ENCODE results near the gene PDE10A. TPM values are rescaled to one million over a fixed set of nuclear protein-coding genes. Genes with fewer than 3 reads are reported as not detected.

PDE10A gene
- total and polyA plus RNA-seq, 9 of the 15 experiments (the other 6 are each of a cell fraction or from before 2014, with no cell fraction given): 0.04 TPM; not detected in 8

DNA sequence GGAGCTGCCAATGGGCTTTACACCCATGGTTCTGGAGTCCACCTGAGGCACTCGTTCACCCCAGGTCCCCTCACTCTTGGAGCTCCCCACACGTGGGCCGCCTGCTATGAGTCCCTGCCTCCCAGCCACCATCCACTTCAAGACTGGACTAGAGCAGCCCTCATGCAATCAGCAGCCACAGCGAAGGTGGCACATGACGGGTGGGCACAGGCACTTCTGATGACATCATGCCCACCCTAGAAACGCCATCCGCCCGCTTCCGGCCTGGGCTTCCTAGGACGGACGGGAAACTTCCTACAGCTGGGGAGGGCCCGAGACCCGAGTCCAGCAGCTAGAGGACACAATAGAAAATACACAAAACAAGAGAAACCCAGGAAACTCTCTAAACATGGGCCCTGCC, 85.5 kb downstream of the PDE10A start:
- Histone ChIP-seq H3K4me1 (replicated peaks in 1 of 2; ENCODE audit: control insufficient read depth in 2 of 2, insufficient read depth in 2 of 2, low read length in 2 of 2) (no peaks in the 10 kb centered on the region), H3K79me2 (ENCODE audit: control insufficient read depth, insufficient read depth, low read length) (no peaks in the 10 kb centered on the region), H4K20me1 (replicated peaks; ENCODE audit: control insufficient read depth, insufficient read depth, low read length) (no peaks in the 10 kb centered on the region), H3K4me3 (no peak overlapping the region), H3K9me1 (ENCODE audit: control insufficient read depth, insufficient read depth, low read length) (no peaks in the 10 kb centered on the region), H3K27me3 (ENCODE audit: control insufficient read depth in 2 of 2, insufficient read depth in 2 of 2, low read length in 2 of 2) (no peaks in the 10 kb centered on the region), H2AFZ (ENCODE audit: low read depth, low read length) (no peak overlapping the region), H3K36me3 (ENCODE audit: control insufficient read depth, insufficient read depth, low read length) (no peaks in the 10 kb centered on the region), H3K9ac (ENCODE audit: insufficient read depth in 1 of 2, low read depth in 2 of 2, low read length in 2 of 2) (no peak overlapping the region), H3K9me3 (replicated peaks; ENCODE audit: control insufficient read depth, insufficient read depth, low read depth, low read length) (peaks cover 3% of the 10 kb centered on the region), H3K27ac (ENCODE audit: extremely low read depth, low read depth, low read length) (no peak overlapping the region), H3K4me2 (ENCODE audit: insufficient read depth, low read length) (no peak overlapping the region)
- 0% methylated on average over 11 of the region's 13 CpGs for WGBS (ENCODE audit: insufficient coverage, low coverage, missing lambda C conversion rate)
- FAIRE-seq (no peak), ATAC-seq (no peak), DNase-seq (ENCODE audit: extremely low read depth in 1 of 4, low spot score in 3 of 4) (no peak)
- ChIA-PET CTCF (ENCODE audit: low intra/inter-chr PET ratio) (no interaction called here), POLR2A (no interaction called here)
- in situ Hi-C loops (cut with MboI): no loop called here
- TF ChIP-seq MIER1 (IDR thresholded peaks at IDR 0.05; ENCODE audit: low read depth): no peak
- TF ChIP-seq, protein P1, sequence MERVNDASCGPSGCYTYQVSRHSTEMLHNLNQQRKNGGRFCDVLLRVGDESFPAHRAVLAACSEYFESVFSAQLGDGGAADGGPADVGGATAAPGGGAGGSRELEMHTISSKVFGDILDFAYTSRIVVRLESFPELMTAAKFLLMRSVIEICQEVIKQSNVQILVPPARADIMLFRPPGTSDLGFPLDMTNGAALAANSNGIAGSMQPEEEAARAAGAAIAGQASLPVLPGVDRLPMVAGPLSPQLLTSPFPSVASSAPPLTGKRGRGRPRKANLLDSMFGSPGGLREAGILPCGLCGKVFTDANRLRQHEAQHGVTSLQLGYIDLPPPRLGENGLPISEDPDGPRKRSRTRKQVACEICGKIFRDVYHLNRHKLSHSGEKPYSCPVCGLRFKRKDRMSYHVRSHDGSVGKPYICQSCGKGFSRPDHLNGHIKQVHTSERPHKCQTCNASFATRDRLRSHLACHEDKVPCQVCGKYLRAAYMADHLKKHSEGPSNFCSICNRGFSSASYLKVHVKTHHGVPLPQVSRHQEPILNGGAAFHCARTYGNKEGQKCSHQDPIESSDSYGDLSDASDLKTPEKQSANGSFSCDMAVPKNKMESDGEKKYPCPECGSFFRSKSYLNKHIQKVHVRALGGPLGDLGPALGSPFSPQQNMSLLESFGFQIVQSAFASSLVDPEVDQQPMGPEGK (CRISPR knock-in tag; IDR thresholded peaks at IDR 0.05; ENCODE audit: borderline replicate concordance): no peak
- no peak for TF ChIP-seq TEAD1 (CRISPR knock-in tag; IDR thresholded peaks at IDR 0.05)
- no TSS peak for BruUV-seq (replicated peaks)
- intact Hi-C loops (cut with micrococcal nuclease): no loop called here

DNA sequence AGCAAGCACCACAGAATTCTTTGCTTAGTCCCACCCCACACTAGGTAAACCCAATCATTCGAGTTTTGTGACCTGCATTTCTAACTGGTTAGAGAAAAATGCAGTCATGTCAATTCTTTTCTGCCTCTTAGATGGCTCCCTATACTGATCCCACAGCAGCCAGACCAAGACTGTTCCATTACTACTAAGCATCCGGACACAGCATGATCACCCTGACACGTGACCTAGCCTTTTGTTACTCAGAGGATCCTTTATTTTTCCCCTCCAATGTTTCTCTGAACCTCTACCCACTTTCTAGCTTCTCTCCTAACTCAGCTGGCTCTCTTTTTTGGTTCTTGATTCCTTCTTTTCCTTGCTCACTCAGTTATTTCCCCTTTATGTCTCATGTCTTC, 87.9 kb downstream of the PDE10A start:
- Histone ChIP-seq H3K4me1 (replicated peaks in 1 of 2; ENCODE audit: control insufficient read depth in 2 of 2, insufficient read depth in 2 of 2, low read length in 2 of 2) (no peaks in the 10 kb centered on the region), H3K4me3 (no peak overlapping the region), H4K20me1 (replicated peaks; ENCODE audit: control insufficient read depth, insufficient read depth, low read length) (no peaks in the 10 kb centered on the region), H3K9me3 (replicated peaks; ENCODE audit: control insufficient read depth, insufficient read depth, low read depth, low read length) (peaks cover 5% of the 10 kb centered on the region), H2AFZ (ENCODE audit: low read depth, low read length) (no peak overlapping the region), H3K9me1 (ENCODE audit: control insufficient read depth, insufficient read depth, low read length) (no peaks in the 10 kb centered on the region), H3K27me3 (ENCODE audit: control insufficient read depth in 2 of 2, insufficient read depth in 2 of 2, low read length in 2 of 2) (no peaks in the 10 kb centered on the region), H3K4me2 (ENCODE audit: insufficient read depth, low read length) (no peak overlapping the region), H3K9ac (ENCODE audit: insufficient read depth in 1 of 2, low read depth in 2 of 2, low read length in 2 of 2) (no peak overlapping the region), H3K36me3 (ENCODE audit: control insufficient read depth, insufficient read depth, low read length) (no peaks in the 10 kb centered on the region), H3K79me2 (ENCODE audit: control insufficient read depth, insufficient read depth, low read length) (no peaks in the 10 kb centered on the region), H3K27ac (ENCODE audit: extremely low read depth, low read depth, low read length) (no peak overlapping the region)
- 0% methylated on average over 3 of the region's 3 CpGs for whole genome bisulfite sequencing (ENCODE audit: insufficient coverage, low coverage, missing lambda C conversion rate)
- in situ Hi-C loops (cut with MboI): no loop called here
- FAIRE-seq (no peak), DNase-seq (ENCODE audit: extremely low read depth in 1 of 4, low spot score in 3 of 4) (no peak), ATAC-seq (no peak)
- POLR2A ChIA-PET: no interaction called here
- CTCF ChIA-PET (ENCODE audit: low intra/inter-chr PET ratio): no interaction called here
- no TSS peak for BruUV-seq (replicated peaks)
- intact Hi-C loops (cut with micrococcal nuclease): no loop called here
- TF ChIP-seq, protein P2, sequence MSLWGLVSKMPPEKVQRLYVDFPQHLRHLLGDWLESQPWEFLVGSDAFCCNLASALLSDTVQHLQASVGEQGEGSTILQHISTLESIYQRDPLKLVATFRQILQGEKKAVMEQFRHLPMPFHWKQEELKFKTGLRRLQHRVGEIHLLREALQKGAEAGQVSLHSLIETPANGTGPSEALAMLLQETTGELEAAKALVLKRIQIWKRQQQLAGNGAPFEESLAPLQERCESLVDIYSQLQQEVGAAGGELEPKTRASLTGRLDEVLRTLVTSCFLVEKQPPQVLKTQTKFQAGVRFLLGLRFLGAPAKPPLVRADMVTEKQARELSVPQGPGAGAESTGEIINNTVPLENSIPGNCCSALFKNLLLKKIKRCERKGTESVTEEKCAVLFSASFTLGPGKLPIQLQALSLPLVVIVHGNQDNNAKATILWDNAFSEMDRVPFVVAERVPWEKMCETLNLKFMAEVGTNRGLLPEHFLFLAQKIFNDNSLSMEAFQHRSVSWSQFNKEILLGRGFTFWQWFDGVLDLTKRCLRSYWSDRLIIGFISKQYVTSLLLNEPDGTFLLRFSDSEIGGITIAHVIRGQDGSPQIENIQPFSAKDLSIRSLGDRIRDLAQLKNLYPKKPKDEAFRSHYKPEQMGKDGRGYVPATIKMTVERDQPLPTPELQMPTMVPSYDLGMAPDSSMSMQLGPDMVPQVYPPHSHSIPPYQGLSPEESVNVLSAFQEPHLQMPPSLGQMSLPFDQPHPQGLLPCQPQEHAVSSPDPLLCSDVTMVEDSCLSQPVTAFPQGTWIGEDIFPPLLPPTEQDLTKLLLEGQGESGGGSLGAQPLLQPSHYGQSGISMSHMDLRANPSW (CRISPR knock-in tag; IDR thresholded peaks at IDR 0.05): no peak
- no peak for TF ChIP-seq SRSF3 (IDR thresholded peaks at IDR 0.05; ENCODE audit: insufficient read depth, low read length)
- no peak for TF ChIP-seq ZNF143 (CRISPR knock-in tag; IDR thresholded peaks at IDR 0.05)
- no peak for TF ChIP-seq ZFPM2 (CRISPR knock-in tag; IDR thresholded peaks at IDR 0.05)
- TF ChIP-seq ZNF444 (CRISPR knock-in tag; IDR thresholded peaks at IDR 0.05): no peak
